GM19452 (cell line): ENCODE measurements around the gene AADACL2.

Source experiments
- ATAC-seq: cut with Tn5 transposase; IDR thresholded peaks from one replicate; pipeline ENCODE4 v1.9.1; 2021; ENCODE audit not compliant: unreplicated experiment

AADACL2 gene

GRCh38 chr3:151798466-151798865, 64.7 kb downstream of the AADACL2 start:
- ATAC-seq, result no peak

- no peak for ATAC-seq
Observed at GRCh38 chr3:151800431-151800830, 66.7 kb downstream of the AADACL2 start.

- no peak for ATAC-seq
Observed at GRCh38 chr3:151804267-151804666, 70.5 kb downstream of the AADACL2 start.

GRCh38 chr3:151806838-151807237, 73.1 kb downstream of the AADACL2 start:
- ATAC-seq, result no peak
